ENCODE results near the gene SERINC1.

The SERINC1 gene

GRCh38 chr6:122432816-122433215 is 38.8 kb downstream of the SERINC1 start:
- no peaks in the 10 kb centered on the region for H3K4me1 ChIP-seq (ENCODE audit: control insufficient read depth, insufficient read depth, low read length)
- H3K36me3 ChIP-seq (ENCODE audit: control insufficient read depth, insufficient read depth, low read length): peaks cover 72% of the 10 kb centered on the region
- no peaks in the 10 kb centered on the region for H3K27me3 ChIP-seq (ENCODE audit: control insufficient read depth, insufficient read depth, low read length)
- H3K27ac ChIP-seq (ENCODE audit: low read depth, low read length): no peak overlapping the region
- H3K9ac ChIP-seq (ENCODE audit: low read depth, low read length): no peak overlapping the region
- H3K4me3 ChIP-seq (ENCODE audit: low read depth, low read length): no peak overlapping the region
- no peaks in the 10 kb centered on the region for H3K9me3 ChIP-seq (ENCODE audit: control insufficient read depth, insufficient read depth, low read length)

GRCh38 chr6:122431780-122432179 is 39.8 kb downstream of the SERINC1 start:
- no peak overlapping the region for H3K9ac ChIP-seq (ENCODE audit: low read depth, low read length)
- H3K36me3 ChIP-seq (ENCODE audit: control insufficient read depth, insufficient read depth, low read length): peaks cover 74% of the 10 kb centered on the region
- no peak overlapping the region for H3K27ac ChIP-seq (ENCODE audit: low read depth, low read length)
- no peak overlapping the region for H3K4me3 ChIP-seq (ENCODE audit: low read depth, low read length)
- H3K4me1 ChIP-seq (ENCODE audit: control insufficient read depth, insufficient read depth, low read length): no peaks in the 10 kb centered on the region
- H3K27me3 ChIP-seq (ENCODE audit: control insufficient read depth, insufficient read depth, low read length): no peaks in the 10 kb centered on the region
- no peaks in the 10 kb centered on the region for H3K9me3 ChIP-seq (ENCODE audit: control insufficient read depth, insufficient read depth, low read length)

- Histone ChIP-seq H3K4me3 (ENCODE audit: low read depth, low read length) (no peak overlapping the region), H3K27ac (ENCODE audit: low read depth, low read length) (no peak overlapping the region), H3K36me3 (ENCODE audit: control insufficient read depth, insufficient read depth, low read length) (peaks cover 84% of the 10 kb centered on the region), H3K4me1 (ENCODE audit: control insufficient read depth, insufficient read depth, low read length) (no peaks in the 10 kb centered on the region), H3K27me3 (ENCODE audit: control insufficient read depth, insufficient read depth, low read length) (no peaks in the 10 kb centered on the region), H3K9me3 (ENCODE audit: control insufficient read depth, insufficient read depth, low read length) (no peaks in the 10 kb centered on the region), H3K9ac (ENCODE audit: low read depth, low read length) (no peak overlapping the region)
These were observed 42.3 kb downstream of the SERINC1 start for GRCh38 chr6:122429323-122429722.

- H3K4me1 ChIP-seq (ENCODE audit: control insufficient read depth, insufficient read depth, low read length): no peaks in the 10 kb centered on the region
- no peaks in the 10 kb centered on the region for H3K27me3 ChIP-seq (ENCODE audit: control insufficient read depth, insufficient read depth, low read length)
- H3K9ac ChIP-seq (ENCODE audit: low read depth, low read length): no peak overlapping the region
- no peak overlapping the region for H3K27ac ChIP-seq (ENCODE audit: low read depth, low read length)
- no peak overlapping the region for H3K4me3 ChIP-seq (ENCODE audit: low read depth, low read length)
- H3K9me3 ChIP-seq (ENCODE audit: control insufficient read depth, insufficient read depth, low read length): no peaks in the 10 kb centered on the region
- H3K36me3 ChIP-seq (ENCODE audit: control insufficient read depth, insufficient read depth, low read length): peaks cover 86% of the 10 kb centered on the region
These were observed 42.8 kb downstream of the SERINC1 start for GRCh38 chr6:122428781-122429180.

GRCh38 chr6:122426597-122426996 is 45.0 kb downstream of the SERINC1 start:
- Histone ChIP-seq H3K9me3 (ENCODE audit: control insufficient read depth, insufficient read depth, low read length) (no peaks in the 10 kb centered on the region), H3K4me1 (ENCODE audit: control insufficient read depth, insufficient read depth, low read length) (peaks cover 2% of the 10 kb centered on the region; the same call in 1 of the 2 replicates), H3K36me3 (ENCODE audit: control insufficient read depth, insufficient read depth, low read length) (peaks cover 88% of the 10 kb centered on the region), H3K27me3 (ENCODE audit: control insufficient read depth, insufficient read depth, low read length) (no peaks in the 10 kb centered on the region), H3K9ac (ENCODE audit: low read depth, low read length) (no peak overlapping the region), H3K27ac (ENCODE audit: low read depth, low read length) (no peak overlapping the region), H3K4me3 (ENCODE audit: low read depth, low read length) (no peak overlapping the region)

GRCh38 chr6:122423734-122424133 is 47.9 kb downstream of the SERINC1 start:
- peaks cover 92% of the 10 kb centered on the region for H3K36me3 ChIP-seq (ENCODE audit: control insufficient read depth, insufficient read depth, low read length)
- H3K4me1 ChIP-seq (ENCODE audit: control insufficient read depth, insufficient read depth, low read length): peaks cover 7% of the 10 kb centered on the region; the same call in 1 of the 2 replicates
- no peaks in the 10 kb centered on the region for H3K9me3 ChIP-seq (ENCODE audit: control insufficient read depth, insufficient read depth, low read length)
- H3K4me3 ChIP-seq (ENCODE audit: low read depth, low read length): no peak overlapping the region
- no peak overlapping the region for H3K9ac ChIP-seq (ENCODE audit: low read depth, low read length)
- no peak overlapping the region for H3K27ac ChIP-seq (ENCODE audit: low read depth, low read length)
- no peaks in the 10 kb centered on the region for H3K27me3 ChIP-seq (ENCODE audit: control insufficient read depth, insufficient read depth, low read length)

- Histone ChIP-seq H3K36me3 (ENCODE audit: control insufficient read depth, insufficient read depth, low read length) (peaks cover 89% of the 10 kb centered on the region), H3K4me3 (ENCODE audit: low read depth, low read length) (no peak overlapping the region), H3K27ac (ENCODE audit: low read depth, low read length) (no peak overlapping the region), H3K9ac (ENCODE audit: low read depth, low read length) (no peak overlapping the region), H3K27me3 (ENCODE audit: control insufficient read depth, insufficient read depth, low read length) (no peaks in the 10 kb centered on the region), H3K4me1 (ENCODE audit: control insufficient read depth, insufficient read depth, low read length) (peaks cover 7% of the 10 kb centered on the region; the same call in 1 of the 2 replicates), H3K9me3 (ENCODE audit: control insufficient read depth, insufficient read depth, low read length) (no peaks in the 10 kb centered on the region)
These were observed 48.9 kb downstream of the SERINC1 start for GRCh38 chr6:122422614-122423267.

- Histone ChIP-seq H3K27ac (ENCODE audit: low read depth, low read length) (no peak overlapping the region), H3K36me3 (ENCODE audit: control insufficient read depth, insufficient read depth, low read length) (peaks cover 88% of the 10 kb centered on the region), H3K27me3 (ENCODE audit: control insufficient read depth, insufficient read depth, low read length) (no peaks in the 10 kb centered on the region), H3K4me3 (ENCODE audit: low read depth, low read length) (no peak overlapping the region), H3K4me1 (ENCODE audit: control insufficient read depth, insufficient read depth, low read length) (peaks cover 7% of the 10 kb centered on the region; the same call in 1 of the 2 replicates), H3K9me3 (ENCODE audit: control insufficient read depth, insufficient read depth, low read length) (no peaks in the 10 kb centered on the region), H3K9ac (ENCODE audit: low read depth, low read length) (no peak overlapping the region)
These were observed 49.6 kb downstream of the SERINC1 start for GRCh38 chr6:122422003-122422402.

- Histone ChIP-seq H3K27me3 (ENCODE audit: control insufficient read depth, insufficient read depth, low read length) (no peaks in the 10 kb centered on the region), H3K4me1 (ENCODE audit: control insufficient read depth, insufficient read depth, low read length) (peaks cover 7% of the 10 kb centered on the region; the same call in 1 of the 2 replicates), H3K27ac (ENCODE audit: low read depth, low read length) (no peak overlapping the region), H3K9ac (ENCODE audit: low read depth, low read length) (no peak overlapping the region), H3K36me3 (ENCODE audit: control insufficient read depth, insufficient read depth, low read length) (peaks cover 83% of the 10 kb centered on the region), H3K9me3 (ENCODE audit: control insufficient read depth, insufficient read depth, low read length) (no peaks in the 10 kb centered on the region), H3K4me3 (ENCODE audit: low read depth, low read length) (no peak overlapping the region)
These were observed 54.8 kb downstream of the SERINC1 start for GRCh38 chr6:122416825-122417224.

- H3K27ac ChIP-seq (ENCODE audit: low read depth, low read length): no peak overlapping the region
- H3K9me3 ChIP-seq (ENCODE audit: control insufficient read depth, insufficient read depth, low read length): no peaks in the 10 kb centered on the region
- H3K4me3 ChIP-seq (ENCODE audit: low read depth, low read length): no peak overlapping the region
- no peak overlapping the region for H3K9ac ChIP-seq (ENCODE audit: low read depth, low read length)
- peaks cover 44% of the 10 kb centered on the region for H3K36me3 ChIP-seq (ENCODE audit: control insufficient read depth, insufficient read depth, low read length)
- H3K4me1 ChIP-seq (ENCODE audit: control insufficient read depth, insufficient read depth, low read length): no peaks in the 10 kb centered on the region
- no peaks in the 10 kb centered on the region for H3K27me3 ChIP-seq (ENCODE audit: control insufficient read depth, insufficient read depth, low read length)
These were observed 59.6 kb downstream of the SERINC1 start for GRCh38 chr6:122412001-122412400.

- H3K36me3 ChIP-seq (ENCODE audit: control insufficient read depth, insufficient read depth, low read length): peaks cover 17% of the 10 kb centered on the region
- H3K27me3 ChIP-seq (ENCODE audit: control insufficient read depth, insufficient read depth, low read length): no peaks in the 10 kb centered on the region
- no peaks in the 10 kb centered on the region for H3K9me3 ChIP-seq (ENCODE audit: control insufficient read depth, insufficient read depth, low read length)
- no peak overlapping the region for H3K27ac ChIP-seq (ENCODE audit: low read depth, low read length)
- no peak overlapping the region for H3K9ac ChIP-seq (ENCODE audit: low read depth, low read length)
- no peak overlapping the region for H3K4me3 ChIP-seq (ENCODE audit: low read depth, low read length)
- peaks cover 9% of the 10 kb centered on the region; the same call in 1 of the 2 replicates for H3K4me1 ChIP-seq (ENCODE audit: control insufficient read depth, insufficient read depth, low read length)
These were observed 62.7 kb downstream of the SERINC1 start for GRCh38 chr6:122408702-122409458.

Measured in HUES48 (cell line).